ENCODE measurements around the gene GANAB. TPM values are rescaled to one million over a fixed set of nuclear protein-coding genes. Genes with fewer than 3 reads are reported as not detected.
"Not testable (repeated sequence)": the region's sequence is repeated elsewhere in the genome, so short reads cannot be mapped to it uniquely, and the experiment has no call there.

Gene GANAB
- total RNA-seq, 2 donors from 2014 or later = 252 to 303 TPM

DNA sequence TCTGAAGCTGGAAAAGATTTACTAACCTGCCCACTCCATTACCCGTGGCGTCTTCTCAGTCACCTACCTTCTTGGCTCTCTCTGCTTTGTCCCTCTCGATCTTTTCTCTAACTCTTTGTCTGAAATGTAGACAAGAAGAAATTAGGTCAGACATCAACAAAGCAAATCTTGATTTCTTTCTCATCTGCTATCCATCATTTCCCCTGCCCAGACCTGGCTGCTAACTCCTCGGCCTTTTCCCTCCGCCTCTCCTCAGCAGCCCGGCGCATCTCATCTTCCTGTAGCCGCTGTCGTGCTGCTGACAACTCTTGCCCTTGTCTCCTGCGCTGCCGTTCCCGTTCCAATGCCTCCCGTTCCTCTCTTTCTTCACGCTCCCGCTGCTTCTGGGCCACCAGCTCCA lies 31.3 kb upstream of the GANAB start:
- Histone ChIP-seq H3K9me3 (no peaks in the 10 kb centered on the region), H3K4me1 (peaks cover 14% of the 10 kb centered on the region), H3K4me3 (peak overlapping the region; percentile 100), H3K27me3 (no peaks in the 10 kb centered on the region), H3K27ac (no peak overlapping the region), H3K9ac (ENCODE audit: low read depth in 2 of 2, low read length in 2 of 2) (peak overlapping the region in 1 of 2 donors; percentile 97), H3K36me3 (no peaks in the 10 kb centered on the region)
- intact Hi-C loops (cut with DNase I) = no loop called here
- TF ChIP-seq, protein P1, sequence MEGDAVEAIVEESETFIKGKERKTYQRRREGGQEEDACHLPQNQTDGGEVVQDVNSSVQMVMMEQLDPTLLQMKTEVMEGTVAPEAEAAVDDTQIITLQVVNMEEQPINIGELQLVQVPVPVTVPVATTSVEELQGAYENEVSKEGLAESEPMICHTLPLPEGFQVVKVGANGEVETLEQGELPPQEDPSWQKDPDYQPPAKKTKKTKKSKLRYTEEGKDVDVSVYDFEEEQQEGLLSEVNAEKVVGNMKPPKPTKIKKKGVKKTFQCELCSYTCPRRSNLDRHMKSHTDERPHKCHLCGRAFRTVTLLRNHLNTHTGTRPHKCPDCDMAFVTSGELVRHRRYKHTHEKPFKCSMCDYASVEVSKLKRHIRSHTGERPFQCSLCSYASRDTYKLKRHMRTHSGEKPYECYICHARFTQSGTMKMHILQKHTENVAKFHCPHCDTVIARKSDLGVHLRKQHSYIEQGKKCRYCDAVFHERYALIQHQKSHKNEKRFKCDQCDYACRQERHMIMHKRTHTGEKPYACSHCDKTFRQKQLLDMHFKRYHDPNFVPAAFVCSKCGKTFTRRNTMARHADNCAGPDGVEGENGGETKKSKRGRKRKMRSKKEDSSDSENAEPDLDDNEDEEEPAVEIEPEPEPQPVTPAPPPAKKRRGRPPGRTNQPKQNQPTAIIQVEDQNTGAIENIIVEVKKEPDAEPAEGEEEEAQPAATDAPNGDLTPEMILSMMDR (IDR thresholded peaks at IDR 0.05) = no peak
- DNase-seq = no peak

DNA sequence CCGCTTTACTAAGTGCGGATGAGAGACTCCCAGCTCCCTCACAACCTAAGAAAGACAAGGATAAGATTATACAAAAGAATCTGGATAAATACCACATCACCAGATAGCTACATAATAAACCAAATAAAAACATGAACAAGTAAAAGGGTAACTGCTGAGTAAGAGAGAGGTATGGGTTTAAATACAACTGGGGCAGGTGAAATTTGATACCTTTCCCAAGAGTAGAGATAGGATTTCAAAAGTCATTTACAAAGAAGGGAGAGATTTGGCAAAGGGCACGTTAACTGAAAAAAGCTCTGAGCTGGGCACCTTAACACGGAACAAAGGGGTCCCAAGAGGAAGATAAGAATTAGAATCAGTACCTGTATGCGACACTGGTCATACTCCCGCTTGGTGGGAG lies 30.7 kb upstream of the GANAB start:
- H3K9me3 ChIP-seq = no peaks in the 10 kb centered on the region
- no peaks in the 10 kb centered on the region for H3K36me3 ChIP-seq
- intact Hi-C loops (cut with DNase I) = no loop called here
- no peak overlapping the region for H3K4me3 ChIP-seq
- DNase-seq = no peak
- peaks cover 16% of the 10 kb centered on the region for H3K4me1 ChIP-seq
- H3K27me3 ChIP-seq = no peaks in the 10 kb centered on the region
- no peak overlapping the region for H3K9ac ChIP-seq (ENCODE audit: low read depth in 2 of 2, low read length in 2 of 2)
- TF ChIP-seq, protein P1 (IDR thresholded peaks at IDR 0.05) = no peak
- H3K27ac ChIP-seq = no peak overlapping the region

DNA sequence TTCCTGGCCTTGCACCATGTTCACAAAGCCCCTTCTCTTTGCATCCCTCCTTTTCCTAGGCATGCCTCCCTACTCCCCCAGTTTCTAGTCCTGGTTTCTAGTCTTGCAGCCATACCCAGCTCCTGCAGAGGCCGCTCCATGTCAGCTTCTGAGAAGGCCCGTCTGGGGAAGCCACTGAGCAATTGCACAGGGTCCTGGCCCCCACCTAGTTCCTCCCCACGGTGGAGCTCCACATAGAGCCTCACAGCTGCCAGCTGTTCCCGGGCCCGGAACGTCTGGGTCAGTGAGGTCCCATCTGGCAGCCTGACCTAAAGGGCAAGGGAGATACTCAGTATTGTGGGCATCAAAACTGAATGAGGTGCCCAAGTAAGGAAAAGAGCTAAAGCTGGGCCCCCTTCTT lies 30.3 kb upstream of the GANAB start:
- intact Hi-C loops (cut with DNase I) = no loop called here
- TF ChIP-seq, protein P1 (IDR thresholded peaks at IDR 0.05) = no peak
- Histone ChIP-seq H3K36me3 (no peaks in the 10 kb centered on the region), H3K27me3 (no peaks in the 10 kb centered on the region), H3K27ac (no peak overlapping the region), H3K4me3 (no peak overlapping the region), H3K4me1 (peaks cover 16% of the 10 kb centered on the region), H3K9me3 (no peaks in the 10 kb centered on the region), H3K9ac (ENCODE audit: low read depth in 2 of 2, low read length in 2 of 2) (no peak overlapping the region)
- DNase-seq = no peak

DNA sequence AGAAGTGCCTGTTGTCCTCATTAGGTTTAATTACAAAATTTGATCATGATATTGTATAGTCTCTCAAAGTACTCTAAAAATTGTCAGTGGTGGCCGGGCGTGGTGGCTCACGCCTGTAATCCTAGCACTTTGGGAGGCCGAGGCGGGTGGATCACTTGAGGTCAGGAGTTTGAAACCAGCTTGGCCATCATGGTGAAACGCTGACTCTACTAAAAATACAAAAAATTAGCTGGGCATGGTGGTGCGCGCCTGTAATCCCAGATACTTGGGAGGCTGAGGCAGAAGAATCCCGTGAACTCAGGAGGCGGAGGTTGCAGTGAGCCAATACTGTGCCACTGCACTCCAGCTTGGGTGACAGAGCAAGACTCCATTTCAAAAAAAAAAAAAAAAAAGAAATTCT lies 29.0 kb upstream of the GANAB start:
- peaks cover 16% of the 10 kb centered on the region for H3K4me1 ChIP-seq
- H3K27ac ChIP-seq; H3K36me3 ChIP-seq; H3K27me3 ChIP-seq; intact Hi-C loops (cut with DNase I); H3K9ac ChIP-seq (ENCODE audit: low read depth in 2 of 2, low read length in 2 of 2); H3K4me3 ChIP-seq; DNase-seq; H3K9me3 ChIP-seq: not testable (repeated sequence)

DNA sequence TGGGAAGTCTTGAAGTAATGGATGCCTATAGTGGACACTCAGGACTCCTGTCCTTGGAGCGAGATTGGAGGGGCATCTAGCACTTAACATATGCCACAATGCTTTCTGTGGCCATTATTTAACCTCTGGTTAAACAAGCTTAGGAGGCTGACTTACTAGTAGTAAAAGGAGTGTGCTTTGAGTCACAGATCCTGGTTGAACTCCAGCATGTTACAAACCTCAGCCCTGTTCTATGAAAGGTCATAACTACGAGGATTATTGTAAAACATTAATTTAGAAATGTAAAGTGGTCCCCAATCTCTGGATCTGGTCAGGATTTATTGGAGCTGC lies 26.7 kb upstream of the GANAB start:
- Histone ChIP-seq H3K4me3 (no peak overlapping the region), H3K36me3 (no peaks in the 10 kb centered on the region), H3K9me3 (no peaks in the 10 kb centered on the region), H3K9ac (ENCODE audit: low read depth in 2 of 2, low read length in 2 of 2) (peak overlapping the region in 1 of 2 donors; percentile 99), H3K27ac (no peak overlapping the region), H3K4me1 (peaks cover 23% of the 10 kb centered on the region), H3K27me3 (no peaks in the 10 kb centered on the region)
- intact Hi-C loops (cut with DNase I) = no loop called here
- TF ChIP-seq, protein P1 (IDR thresholded peaks at IDR 0.05) = no peak
- DNase-seq = no peak

DNA sequence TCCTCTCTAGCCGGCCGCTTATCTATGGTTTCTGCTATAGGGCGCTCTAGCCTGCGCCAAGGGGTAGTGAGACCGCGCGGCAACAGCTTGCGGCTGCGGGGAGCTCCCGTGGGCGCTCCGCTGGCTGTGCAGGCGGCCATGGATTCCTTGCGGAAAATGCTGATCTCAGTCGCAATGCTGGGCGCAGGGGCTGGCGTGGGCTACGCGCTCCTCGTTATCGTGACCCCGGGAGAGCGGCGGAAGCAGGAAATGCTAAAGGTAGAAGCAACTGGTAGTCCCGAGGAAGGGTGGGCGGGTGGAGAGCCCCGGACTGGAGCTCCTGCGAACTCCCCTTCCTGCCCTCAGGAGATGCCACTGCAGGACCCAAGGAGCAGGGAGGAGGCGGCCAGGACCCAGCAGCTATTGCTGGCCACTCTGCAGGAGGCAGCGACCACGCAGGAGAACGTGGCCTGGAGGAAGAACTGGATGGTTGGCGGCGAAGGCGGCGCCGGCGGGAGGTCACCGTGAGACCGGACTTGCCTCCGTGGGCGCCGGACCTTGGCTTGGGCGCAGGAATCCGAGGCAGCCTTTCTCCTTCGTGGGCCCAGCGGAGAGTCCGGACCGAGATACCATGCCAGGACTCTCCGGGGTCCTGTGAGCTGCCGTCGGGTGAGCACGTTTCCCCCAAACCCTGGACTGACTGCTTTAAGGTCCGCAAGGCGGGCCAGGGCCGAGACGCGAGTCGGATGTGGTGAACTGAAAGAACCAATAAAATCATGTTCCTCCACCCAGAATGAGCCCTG lies 25.4 kb upstream of the GANAB start, which contains the start of the genes LBHD1 and UQCC3:
LBHD1 (minus strand) TSS at position 660 of the 782 bp plus-strand sequence. CDS start 2,236 bp downstream, outside the sequence.
UQCC3 (plus strand) TSS at position 66 of the 782 bp plus-strand sequence; CDS start at position 139, 73 bp downstream.
- peak; percentile 88 for DNase-seq
- H3K9ac ChIP-seq (ENCODE audit: low read depth in 2 of 2, low read length in 2 of 2) = peak within 1 kb of the TSS; percentile 96 to 99
- peak within 1 kb of the TSS; percentile 57 for H3K4me3 ChIP-seq
- H3K4me1 ChIP-seq = peaks cover 21% of the 10 kb centered on the region
- H3K9me3 ChIP-seq = no peaks in the 10 kb centered on the region
- peak within 1 kb of the TSS; percentile 81 for H3K27ac ChIP-seq
- H3K27me3 ChIP-seq = no peaks in the 10 kb centered on the region
- TF ChIP-seq, protein P1 (IDR thresholded peaks at IDR 0.05) = no peak
- H3K36me3 ChIP-seq = no peaks in the 10 kb centered on the region
- intact Hi-C loops (cut with DNase I) = no loop called here

Measured in colonic mucosa (tissue), 4 donors.